HCT116 (cell line): ENCODE results near the gene PTPRJ. TPM values are rescaled to one million over a fixed set of nuclear protein-coding genes. Genes with fewer than 3 reads are reported as not detected.
"Not testable (repeated sequence)": the region's sequence is repeated elsewhere in the genome, so short reads cannot be mapped to it uniquely, and the experiment has no call there.

Experiments
- ATAC-seq: fragments of 200-7000 bp; cut with Tn5 transposase; 2 replicates; pipeline ENCODE4 v1.9.1; 2020; ENCODE audit warnings: mild to moderate bottlenecking, moderate library complexity
- BruUV-seq: library from RNA; stranded (reverse); fragments of 400-500 nt; replicated peaks from 2 replicates; lab custom pipeline; 2021; lab: Mats Ljungman, UMichigan
- CTCF ChIA-PET: fragments of 300-600 bp; sonication (Branson Sonifier 250); formaldehyde crosslinking; loops from one replicate; lab custom pipeline; 2021; ENCODE audit warnings: antibody characterized with exemption; lab: Charles Lee
- POLR2A ChIA-PET: fragments of 300-600, 350-600 bp; sonication (Branson Sonifier 250); formaldehyde crosslinking; loops from one replicate; lab custom pipeline; 2021; ENCODE audit warnings: antibody characterized with exemption; lab: Charles Lee
- RAD21 ChIA-PET, 2 experiments: fragments of 300-600 bp; sonication (Branson Sonifier 250); formaldehyde crosslinking; loops; one replicate each; lab custom pipeline; 2023; ENCODE audit warnings: low total read pairs in 2 of 2; ENCODE audit not compliant: uncharacterized antibody in 2 of 2, unreplicated experiment in 2 of 2, low non-redundant PET in 1 of 2; lab: Charles Lee
- DNase-seq: peaks from one replicate; pipeline ENCODE4 v3.0.0-alpha.2; 2010; ENCODE audit warnings: low read depth, low spot score
- H2AFZ ChIP-seq: fragments of 200-600 bp; shearing (Covaris generic), sonication (generic); 2 replicates; pipeline ENCODE4 v1.6.1; 2017; ENCODE audit warnings: low read depth, mixed run types, mixed read lengths, antibody characterized with exemption, low read length; ENCODE audit not compliant: poor library complexity, severe bottlenecking
- H3K27ac ChIP-seq: 2 replicates; pipeline ENCODE4 v1.5.1; 2012; ENCODE audit warnings: low read depth, low read length
- H3K27me3 ChIP-seq: fragments of 200-600 bp; sonication (generic); 2 replicates; pipeline ENCODE4 v1.6.1; 2016; ENCODE audit warnings: mixed run types, low read length, mixed read lengths; ENCODE audit not compliant: insufficient read depth
- H3K36me3 ChIP-seq, 2 experiments: fragments of 200-500 bp in 1 of 2; fragments of 200-600 bp in 1 of 2; sonication (Bioruptor generic) in 1 of 2; sonication (generic) in 1 of 2; 2 replicates each; pipeline versions ENCODE4 v1.5.1 to v1.6.1; 2014 to 2016; ENCODE audit warnings: low read length in 2 of 2, inconsistent platforms in 1 of 2, mixed read lengths in 1 of 2, mixed run types in 1 of 2; ENCODE audit not compliant: insufficient read depth in 2 of 2, control insufficient read depth in 1 of 2
- H3K4me1 ChIP-seq, 2 experiments: fragments of 200-600 bp in 1 of 2; sonication (generic) in 1 of 2; 2 replicates each; pipeline versions ENCODE4 v1.5.1 to v1.6.1; 2012 to 2017; ENCODE audit warnings: low read length in 2 of 2, inconsistent platforms in 1 of 2, mild to moderate bottlenecking in 1 of 2, mixed read lengths in 1 of 2, mixed run types in 1 of 2, moderate library complexity in 1 of 2; ENCODE audit not compliant: insufficient read depth in 2 of 2, control insufficient read depth in 1 of 2
- H3K4me2 ChIP-seq: fragments of 200-600 bp; sonication (generic); 2 replicates; pipeline ENCODE4 v1.6.1; 2017; ENCODE audit warnings: mixed run types, low read length, mixed read lengths
- H3K4me3 ChIP-seq, 2 experiments: fragments of 200-600 bp in 1 of 2; sonication (generic) in 1 of 2; replicated peaks in 1 of 2; 2 replicates each; pipeline ENCODE4 v1.5.1; 2011 to 2016; ENCODE audit warnings: low read length in 2 of 2, control low read depth in 1 of 2, low read depth in 1 of 2, mild to moderate bottlenecking in 1 of 2, mixed read lengths in 1 of 2, mixed run types in 1 of 2
- H3K79me2 ChIP-seq: fragments of 200-600 bp; sonication (generic); 2 replicates; pipeline ENCODE4 v1.6.1; 2017; ENCODE audit warnings: mild to moderate bottlenecking, mixed run types, low read length, moderate library complexity, mixed read lengths; ENCODE audit not compliant: insufficient read depth
- H3K9ac ChIP-seq: fragments of 200-600 bp; sonication (generic); 2 replicates; pipeline ENCODE4 v1.6.1; 2016; ENCODE audit warnings: low read length, mixed read lengths
- H3K9me2 ChIP-seq: fragments of 200-600 bp; sonication (generic), shearing (Covaris generic); 2 replicates; pipeline ENCODE4 v1.6.1; 2017; ENCODE audit warnings: mixed run types, mild to moderate bottlenecking, moderate library complexity; ENCODE audit not compliant: insufficient read depth
- H3K9me3 ChIP-seq, 2 experiments: fragments of 200-500 bp in 1 of 2; fragments of 200-600 bp in 1 of 2; sonication (Bioruptor generic) in 1 of 2; sonication (generic) in 1 of 2; 2 replicates each; pipeline ENCODE4 v1.6.1; 2014 to 2017; ENCODE audit warnings: low read length in 2 of 2, mixed read lengths in 2 of 2, inconsistent platforms in 1 of 2, low read depth in 1 of 2, mild to moderate bottlenecking in 1 of 2, mixed run types in 1 of 2, moderate library complexity in 1 of 2; ENCODE audit not compliant: control insufficient read depth in 1 of 2, insufficient read depth in 1 of 2
- H4K20me1 ChIP-seq: fragments of 200-600 bp; sonication (generic), shearing (Covaris generic); 2 replicates; pipeline ENCODE4 v1.6.1; 2017; ENCODE audit warnings: mixed run types, mild to moderate bottlenecking, moderate library complexity; ENCODE audit not compliant: insufficient read depth
- ELF1 ChIP-seq: IDR thresholded peaks from 2 replicates; pipeline ENCODE4 v1.6.1; 2012; ENCODE audit warnings: low read depth, borderline replicate concordance
- FOSL1 ChIP-seq: IDR thresholded peaks from 2 replicates; pipeline ENCODE4 v1.6.1; 2012; ENCODE audit warnings: low read depth
- JUND ChIP-seq: IDR thresholded peaks from 2 replicates; pipeline ENCODE4 v1.6.1; 2012
- TCF7L2 ChIP-seq: IDR thresholded peaks from 2 replicates; pipeline ENCODE4 v1.7.0; 2011; ENCODE audit warnings: borderline replicate concordance, inconsistent platforms; ENCODE audit not compliant: insufficient read depth, insufficient read length; ENCODE audit errors: extremely low read depth
- intact Hi-C: fragments of 100-400 bp; cut with micrococcal nuclease; formaldehyde crosslinking; loops from 2 replicates; pipeline ENCODE4 v1.10.0; 2022
- total RNA-seq: library from RNA; stranded (reverse); gene quantifications from one replicate; pipeline ENCODE4 v1.2.1, GENCODE V29; 2021; ENCODE audit not compliant: unreplicated experiment

PTPRJ gene
- total RNA-seq, 1 experiment from 2014 or later = 19.1 TPM

GRCh38 chr11:47950396-47950795 is 30.0 kb upstream of the PTPRJ start:
- Histone ChIP-seq H2AFZ (no peak overlapping the region), H3K9ac (no peak overlapping the region), H3K4me1 (peaks cover 26 to 39% of the 10 kb centered on the region in 2 experiments), H3K36me3 (no peaks in the 10 kb centered on the region), H3K27me3 (no peaks in the 10 kb centered on the region), H3K4me2 (no peak overlapping the region), H3K27ac (no peak overlapping the region), H3K79me2 (no peaks in the 10 kb centered on the region), H3K9me3 (no peaks in the 10 kb centered on the region), H4K20me1 (no peaks in the 10 kb centered on the region), H3K9me2 (no peaks in the 10 kb centered on the region), H3K4me3 (no peak overlapping the region)
- POLR2A ChIA-PET = no interaction called here
- RAD21 ChIA-PET = no interaction called here
- CTCF ChIA-PET = no interaction called here
- intact Hi-C loops = no loop called here
- ATAC-seq = no peak
- no peak for TF ChIP-seq ELF1
- TF ChIP-seq JUND = no peak
- no peak for TF ChIP-seq FOSL1
- TF ChIP-seq TCF7L2 = no peak
- no TSS peak for BruUV-seq
- no peak for DNase-seq

DNA sequence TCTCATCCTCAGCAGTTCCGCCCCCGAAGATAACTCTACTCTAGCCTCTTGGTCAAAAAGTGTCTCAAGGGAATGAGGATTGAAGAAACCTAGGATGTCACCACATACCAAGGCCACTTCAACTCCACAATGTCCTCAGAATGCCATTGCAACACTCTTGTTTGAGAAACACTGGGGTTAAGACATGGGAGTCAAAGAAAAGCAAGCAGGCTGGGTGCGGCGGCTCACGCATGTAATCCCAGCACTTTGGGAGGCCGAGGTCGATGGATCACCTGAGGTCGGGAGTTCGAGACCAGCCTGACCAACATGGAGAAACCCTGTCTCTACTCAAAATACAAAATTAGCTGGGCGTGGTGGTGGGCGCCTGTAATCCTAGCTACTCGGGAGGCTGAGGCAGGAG is 28.9 kb upstream of the PTPRJ start:
- H3K9me2 ChIP-seq, H3K36me3 ChIP-seq, POLR2A ChIA-PET, H3K9me3 ChIP-seq, intact Hi-C loops, H3K79me2 ChIP-seq, RAD21 ChIA-PET, H2AFZ ChIP-seq, H3K9ac ChIP-seq, DNase-seq, H3K27me3 ChIP-seq, BruUV-seq, H4K20me1 ChIP-seq, H3K27ac ChIP-seq, ATAC-seq, H3K4me2 ChIP-seq, H3K4me3 ChIP-seq, CTCF ChIA-PET: not testable (repeated sequence)
- H3K4me1 ChIP-seq = peaks cover 20 to 28% of the 10 kb centered on the region in 2 experiments
